RKO (cell line): Measurements from ENCODE around the gene TMOD2.

Source experiments
- DNase-seq: peaks from one replicate; pipeline ENCODE4 v3.0.0-alpha.2; 2016; ENCODE audit warnings: low spot score

The TMOD2 gene

GRCh38 chr15:51750792-51751696, at the start of gene TMOD2:
Gene TMOD2, plus strand, starts transcription at chr15:51751597. Its CDS starts 14,845 bp downstream, at chr15:51766442.
- DNase-seq, result peak; percentile 37

- no peak for DNase-seq
Observed at GRCh38 chr15:51702710-51703109, 48.7 kb upstream of the TMOD2 start.

GRCh38 chr15:51706291-51706690, 45.1 kb upstream of the TMOD2 start:
- no peak for DNase-seq

- DNase-seq, result no peak
Observed at GRCh38 chr15:51706926-51707608, 44.3 kb upstream of the TMOD2 start.

GRCh38 chr15:51708013-51708412, 43.4 kb upstream of the TMOD2 start:
- no peak for DNase-seq

GRCh38 chr15:51709031-51709430, 42.4 kb upstream of the TMOD2 start:
- no peak for DNase-seq

- no peak for DNase-seq
Observed at GRCh38 chr15:51714162-51714561, 37.2 kb upstream of the TMOD2 start.

GRCh38 chr15:51714911-51715310, 36.5 kb upstream of the TMOD2 start:
- DNase-seq, result no peak

- DNase-seq, result no peak
Observed at GRCh38 chr15:51718219-51718618, 33.2 kb upstream of the TMOD2 start.

GRCh38 chr15:51718746-51719145, 32.7 kb upstream of the TMOD2 start:
- DNase-seq, result no peak

- no peak for DNase-seq
Observed at GRCh38 chr15:51720201-51720995, 31.0 kb upstream of the TMOD2 start.

GRCh38 chr15:51721199-51721960, 30.0 kb upstream of the TMOD2 start:
- no peak for DNase-seq

- DNase-seq, result no peak
Observed at GRCh38 chr15:51724199-51724598, 27.2 kb upstream of the TMOD2 start.

- DNase-seq, result no peak
Observed at GRCh38 chr15:51724673-51725072, 26.7 kb upstream of the TMOD2 start.

GRCh38 chr15:51726302-51727073, 24.9 kb upstream of the TMOD2 start:
- DNase-seq, result peak; percentile 73

- DNase-seq, result peak; percentile 54
Observed at GRCh38 chr15:51727141-51727897, 24.1 kb upstream of the TMOD2 start.

- DNase-seq, result no peak
Observed at GRCh38 chr15:51731549-51732267, 19.7 kb upstream of the TMOD2 start.

- DNase-seq, result no peak
Observed at GRCh38 chr15:51732646-51733045, 18.8 kb upstream of the TMOD2 start.

- DNase-seq, result no peak
Observed at GRCh38 chr15:51735228-51736010, 16.0 kb upstream of the TMOD2 start.
